HEK293 (cell line): ENCODE data around the gene CEP70.
"Not testable (repeated sequence)": the region's sequence is repeated elsewhere in the genome, so short reads cannot be mapped to it uniquely, and the experiment has no call there.

Experiments
- CTCF ChIA-PET: fragments of 350-600 bp; formaldehyde crosslinking; extraction: SDS; loops from one replicate; lab custom pipeline; 2021; ENCODE audit warnings: antibody characterized with exemption; lab: Yijun Ruan, JAX
- POLR2A ChIA-PET: fragments of 300-600 bp; formaldehyde crosslinking; extraction: SDS; loops from one replicate; lab custom pipeline; 2020; ENCODE audit warnings: antibody characterized with exemption, inconsistent platforms; lab: Yijun Ruan, JAX
- H3K27ac ChIP-seq: fragments of 200-500 bp; sonication (Bioruptor generic); 2 replicates; pipeline ENCODE4 v1.5.1; 2014; ENCODE audit warnings: low read depth, low read length, control low read depth, inconsistent platforms; ENCODE audit errors: extremely low read depth
- H3K36me3 ChIP-seq, 2 experiments: fragments of 200-500 bp in 1 of 2; sonication (Bioruptor generic) in 1 of 2; 1 replicate in 1 of 2; 2 replicates in 1 of 2; pipeline ENCODE4 v1.5.1; 2014 to 2017; ENCODE audit warnings: inconsistent platforms in 2 of 2, low read length in 2 of 2; ENCODE audit not compliant: control insufficient read depth in 2 of 2, insufficient read depth in 1 of 2
- H3K4me1 ChIP-seq: fragments of 200-500 bp; sonication (Bioruptor generic); 2 replicates; pipeline ENCODE4 v1.5.1; 2014; ENCODE audit warnings: mild to moderate bottlenecking, low read length, inconsistent platforms; ENCODE audit not compliant: control insufficient read depth, insufficient read depth
- H3K4me3 ChIP-seq: 2 replicates; pipeline ENCODE4 v1.5.1; 2011; ENCODE audit warnings: low read depth, mild to moderate bottlenecking, control low read depth, low read length, moderate library complexity
- H3K9me3 ChIP-seq: fragments of 200-500 bp; sonication (Bioruptor generic); 2 replicates; pipeline ENCODE4 v1.5.1; 2014; ENCODE audit warnings: low read depth, low read length, inconsistent platforms; ENCODE audit not compliant: control insufficient read depth, insufficient read depth
- KLF8 ChIP-seq: fragments of 450-650 bp; formaldehyde crosslinking; IDR thresholded peaks from 2 replicates; pipeline ENCODE4 v1.5.1; 2016; ENCODE audit warnings: missing biosample characterization, missing genetic modification characterization
- SCRT1 ChIP-seq: fragments of 450-650 bp; formaldehyde crosslinking; IDR thresholded peaks from 2 replicates; pipeline ENCODE4 v1.5.1; 2016; ENCODE audit warnings: missing biosample characterization, missing genetic modification characterization, borderline replicate concordance
- SP7 ChIP-seq: fragments of 450-650 bp; formaldehyde crosslinking; IDR thresholded peaks from 2 replicates; pipeline ENCODE4 v1.5.1; 2016; ENCODE audit warnings: missing biosample characterization, missing genetic modification characterization
- TCF7L2 ChIP-seq: IDR thresholded peaks from 2 replicates; pipeline ENCODE4 v1.6.1; 2011; ENCODE audit warnings: low read depth, mild to moderate bottlenecking, inconsistent platforms, low read length, moderate library complexity, borderline replicate concordance
- ZBTB44 ChIP-seq: fragments of 450-650 bp; IDR thresholded peaks from 2 replicates; pipeline ENCODE4 v1.5.1; 2018; ENCODE audit warnings: missing biosample characterization, mild to moderate bottlenecking, missing genetic modification characterization
- ZFP69B ChIP-seq: fragments of 450-650 bp; formaldehyde crosslinking; IDR thresholded peaks from 2 replicates; pipeline ENCODE4 v1.5.1; 2016; ENCODE audit warnings: missing biosample characterization, missing genetic modification characterization
- ZNF133 ChIP-seq: fragments of 450-650 bp; formaldehyde crosslinking; IDR thresholded peaks from 2 replicates; pipeline ENCODE4 v1.5.1; 2016; ENCODE audit warnings: missing biosample characterization, missing genetic modification characterization
- ZNF146 ChIP-seq: fragments of 450-650 bp; formaldehyde crosslinking; IDR thresholded peaks from 2 replicates; pipeline ENCODE4 v1.5.1; 2016; ENCODE audit warnings: missing biosample characterization, missing genetic modification characterization
- ZNF280D ChIP-seq: fragments of 450-650 bp; formaldehyde crosslinking; IDR thresholded peaks from 2 replicates; pipeline ENCODE4 v1.5.1; 2016; ENCODE audit warnings: missing biosample characterization, missing genetic modification characterization
- ZNF302 ChIP-seq: fragments of 450-650 bp; formaldehyde crosslinking; IDR thresholded peaks from 2 replicates; pipeline ENCODE4 v1.5.1; 2016; ENCODE audit warnings: missing biosample characterization, missing genetic modification characterization, low read depth
- ZNF335 ChIP-seq: fragments of 450-650 bp; formaldehyde crosslinking; conservative IDR thresholded peaks from 2 replicates; pipeline ENCODE4 v1.5.1; 2016; ENCODE audit warnings: missing biosample characterization, missing genetic modification characterization
- ZNF394 ChIP-seq: fragments of 450-650 bp; formaldehyde crosslinking; IDR thresholded peaks from 2 replicates; pipeline ENCODE4 v1.5.1; 2016; ENCODE audit warnings: missing biosample characterization, missing genetic modification characterization, mild to moderate bottlenecking, moderate library complexity, borderline replicate concordance
- ZNF488 ChIP-seq: fragments of 450-650 bp; formaldehyde crosslinking; IDR thresholded peaks from 2 replicates; pipeline ENCODE4 v1.5.1; 2016; ENCODE audit warnings: missing biosample characterization, missing genetic modification characterization
- ZNF558 ChIP-seq: fragments of 450-650 bp; formaldehyde crosslinking; IDR thresholded peaks from 2 replicates; pipeline ENCODE4 v1.5.1; 2016; ENCODE audit warnings: missing biosample characterization, missing genetic modification characterization
- ZNF560 ChIP-seq: fragments of 450-650 bp; formaldehyde crosslinking; IDR thresholded peaks from 2 replicates; pipeline ENCODE4 v1.5.1; 2017; ENCODE audit warnings: missing biosample characterization, missing genetic modification characterization, borderline replicate concordance
- ZNF561 ChIP-seq: fragments of 450-650 bp; IDR thresholded peaks from 2 replicates; pipeline ENCODE4 v1.5.1; 2018; ENCODE audit warnings: missing biosample characterization, missing genetic modification characterization, borderline replicate concordance
- ZNF600 ChIP-seq: fragments of 450-650 bp; formaldehyde crosslinking; IDR thresholded peaks from 2 replicates; pipeline ENCODE4 v1.5.1; 2016; ENCODE audit warnings: missing biosample characterization, missing genetic modification characterization
- ZNF621 ChIP-seq: fragments of 450-650 bp; formaldehyde crosslinking; IDR thresholded peaks from 2 replicates; pipeline ENCODE4 v1.5.1; 2017; ENCODE audit warnings: missing biosample characterization, missing genetic modification characterization
- ZNF747 ChIP-seq: fragments of 450-650 bp; formaldehyde crosslinking; IDR thresholded peaks from 2 replicates; pipeline ENCODE4 v1.5.1; 2016; ENCODE audit warnings: missing biosample characterization, missing genetic modification characterization
- ZNF791 ChIP-seq: fragments of 450-650 bp; formaldehyde crosslinking; IDR thresholded peaks from 2 replicates; pipeline ENCODE4 v1.5.1; 2016; ENCODE audit warnings: missing biosample characterization, missing genetic modification characterization
- ZNF792 ChIP-seq: fragments of 450-650 bp; formaldehyde crosslinking; IDR thresholded peaks from 2 replicates; pipeline ENCODE4 v1.5.1; 2016; ENCODE audit warnings: missing biosample characterization, missing genetic modification characterization
- ZSCAN23 ChIP-seq: fragments of 450-650 bp; formaldehyde crosslinking; IDR thresholded peaks from 2 replicates; pipeline ENCODE4 v1.5.1; 2016; ENCODE audit warnings: missing biosample characterization, missing genetic modification characterization
- ZXDB ChIP-seq: fragments of 450-650 bp; formaldehyde crosslinking; IDR thresholded peaks from 2 replicates; pipeline ENCODE4 v1.5.1; 2016; ENCODE audit warnings: missing biosample characterization, missing genetic modification characterization
- TF ChIP-seq, protein P1 (sequence below): fragments of 450-650 bp; formaldehyde crosslinking; IDR thresholded peaks from 2 replicates; pipeline ENCODE4 v1.5.1; 2016; ENCODE audit warnings: missing biosample characterization, missing genetic modification characterization

Gene CEP70

DNA sequence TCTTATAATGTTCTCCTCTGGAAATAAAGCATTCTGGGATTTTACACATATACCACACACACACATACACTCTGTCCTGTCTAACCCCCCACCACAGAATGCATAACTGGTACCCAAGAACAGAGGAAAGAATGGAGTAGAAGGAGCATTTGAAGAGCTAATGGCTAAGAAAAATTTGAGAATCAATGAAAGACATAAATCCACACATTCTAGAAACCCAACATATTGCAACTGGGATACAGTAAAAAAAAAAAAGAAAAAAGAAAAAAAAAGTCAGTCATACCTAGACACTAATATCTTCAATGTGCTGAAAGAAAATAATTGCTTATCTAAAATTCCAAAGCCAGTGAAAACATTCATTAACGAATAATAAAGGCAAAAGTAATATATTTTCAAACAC is 20.9 kb downstream of the CEP70 start:
- TF ChIP-seq ZNF747 (tag by site-specific recombination) (no peak), ZNF335 (tag by site-specific recombination) (no peak), ZNF621 (tag by site-specific recombination) (no peak), ZNF558 (tag by site-specific recombination) (peak; percentile 99)
- POLR2A ChIA-PET = no interaction called here
- H3K27ac ChIP-seq = no peak overlapping the region
- CTCF ChIA-PET = interaction anchor here (0.6 to 0.7 kb wide), 2 partner anchors 12 to 94 kb away, joined by 3 to 6 read pairs; no protein-coding TSS in a partner anchor
- peaks cover 0 to 3% of the 10 kb centered on the region in 2 experiments; a peak in 1 of 3 replicates for H3K36me3 ChIP-seq
- no peaks in the 10 kb centered on the region for H3K9me3 ChIP-seq
- H3K4me3 ChIP-seq = no peak overlapping the region
- H3K4me1 ChIP-seq = no peaks in the 10 kb centered on the region

GRCh38 chr3:138569624-138570023 is 24.4 kb downstream of the CEP70 start:
- POLR2A ChIA-PET, H3K4me1 ChIP-seq, H3K36me3 ChIP-seq, CTCF ChIA-PET, H3K27ac ChIP-seq, H3K9me3 ChIP-seq, H3K4me3 ChIP-seq: not testable (repeated sequence)

DNA sequence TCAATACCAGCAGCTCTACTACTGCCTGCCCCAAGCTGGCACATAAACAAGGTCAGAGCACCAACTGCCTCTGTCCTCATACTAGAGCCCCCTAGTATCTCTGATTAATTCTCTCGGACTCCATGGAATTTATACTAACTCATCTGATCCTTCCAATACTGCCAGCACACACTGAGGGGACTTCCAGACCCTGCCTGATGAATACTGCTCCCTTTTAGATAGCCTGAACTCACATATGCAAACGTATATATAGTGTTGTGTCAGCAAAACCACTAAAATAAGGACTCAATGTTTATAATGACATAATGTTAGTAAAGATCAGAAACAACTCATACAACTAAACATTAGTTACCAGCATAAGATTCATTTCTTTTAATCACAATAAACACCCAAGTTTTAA is 25.0 kb downstream of the CEP70 start:
- Histone ChIP-seq H3K4me1 (no peaks in the 10 kb centered on the region), H3K36me3 (peaks cover 0 to 3% of the 10 kb centered on the region in 2 experiments; a peak in 1 of 3 replicates), H3K4me3 (no peak overlapping the region), H3K27ac (no peak overlapping the region), H3K9me3 (no peaks in the 10 kb centered on the region)
- TF ChIP-seq, protein P1, sequence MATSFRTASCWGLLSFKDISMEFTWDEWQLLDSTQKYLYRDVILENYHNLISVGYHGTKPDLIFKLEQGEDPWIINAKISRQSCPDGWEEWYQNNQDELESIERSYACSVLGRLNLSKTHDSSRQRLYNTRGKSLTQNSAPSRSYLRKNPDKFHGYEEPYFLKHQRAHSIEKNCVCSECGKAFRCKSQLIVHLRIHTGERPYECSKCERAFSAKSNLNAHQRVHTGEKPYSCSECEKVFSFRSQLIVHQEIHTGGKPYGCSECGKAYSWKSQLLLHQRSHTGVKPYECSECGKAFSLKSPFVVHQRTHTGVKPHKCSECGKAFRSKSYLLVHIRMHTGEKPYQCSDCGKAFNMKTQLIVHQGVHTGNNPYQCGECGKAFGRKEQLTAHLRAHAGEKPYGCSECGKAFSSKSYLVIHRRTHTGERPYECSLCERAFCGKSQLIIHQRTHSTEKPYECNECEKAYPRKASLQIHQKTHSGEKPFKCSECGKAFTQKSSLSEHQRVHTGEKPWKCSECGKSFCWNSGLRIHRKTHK (tag by site-specific recombination) = no peak
- TF ChIP-seq KLF8 (tag by site-specific recombination) (no peak), SP7 (tag by site-specific recombination) (no peak), ZNF280D (no peak), ZNF560 (tag by site-specific recombination) (no peak), ZNF791 (tag by site-specific recombination) (no peak), ZNF302 (no peak), ZNF600 (tag by site-specific recombination) (no peak), ZNF792 (tag by site-specific recombination) (no peak), TCF7L2 (no peak), ZNF146 (tag by site-specific recombination) (no peak), ZSCAN23 (tag by site-specific recombination) (no peak), ZNF394 (tag by site-specific recombination) (no peak), ZNF488 (tag by site-specific recombination) (no peak), ZFP69B (tag by site-specific recombination) (no peak), ZNF133 (tag by site-specific recombination) (no peak), ZXDB (tag by site-specific recombination) (no peak), SCRT1 (no peak), ZNF561 (no peak), ZBTB44 (no peak)
- ChIA-PET POLR2A (no interaction called here), CTCF (no interaction called here)
